NCI-H1105 (cell line): ENCODE results near the gene ZNF107.

Experiments
- DNase-seq: peaks from one replicate; lab custom pipeline; 2025; lab: John Stamatoyannopoulos, UW

ZNF107 gene

GRCh38 chr7:64665980-64666662, at the start of gene ZNF107:
ZNF107 (plus strand) TSS chr7:64666133; CDS start chr7:64666283, 150 bp downstream.
- peak; percentile 87 for DNase-seq

GRCh38 chr7:64618785-64619456, 47.0 kb upstream of the ZNF107 start:
- DNase-seq = peak; percentile 59

GRCh38 chr7:64619705-64620104, 46.2 kb upstream of the ZNF107 start:
- no peak for DNase-seq

GRCh38 chr7:64621656-64622055, 44.3 kb upstream of the ZNF107 start:
- no peak for DNase-seq

- DNase-seq = no peak
These were observed 40.5 kb upstream of the ZNF107 start for GRCh38 chr7:64625114-64626082.

GRCh38 chr7:64626083-64626469, 39.9 kb upstream of the ZNF107 start:
- no peak for DNase-seq

- DNase-seq = no peak
These were observed 39.4 kb upstream of the ZNF107 start for GRCh38 chr7:64626557-64626956.

GRCh38 chr7:64628192-64628591, 37.7 kb upstream of the ZNF107 start:
- no peak for DNase-seq

- no peak for DNase-seq
These were observed 37.2 kb upstream of the ZNF107 start for GRCh38 chr7:64628721-64629120.

- no peak for DNase-seq
These were observed 35.4 kb upstream of the ZNF107 start for GRCh38 chr7:64630496-64630895.

- DNase-seq = no peak
These were observed 33.9 kb upstream of the ZNF107 start for GRCh38 chr7:64632029-64632428.

GRCh38 chr7:64633401-64633800, 32.5 kb upstream of the ZNF107 start:
- no peak for DNase-seq

- DNase-seq = no peak
These were observed 31.4 kb upstream of the ZNF107 start for GRCh38 chr7:64634406-64635062.

GRCh38 chr7:64636386-64636785, 29.5 kb upstream of the ZNF107 start:
- no peak for DNase-seq

GRCh38 chr7:64637521-64638445, 28.1 kb upstream of the ZNF107 start:
- DNase-seq = no peak

GRCh38 chr7:64638822-64639221, 27.1 kb upstream of the ZNF107 start:
- no peak for DNase-seq

- DNase-seq = no peak
These were observed 26.5 kb upstream of the ZNF107 start for GRCh38 chr7:64639267-64640001.

- no peak for DNase-seq
These were observed 25.4 kb upstream of the ZNF107 start for GRCh38 chr7:64640504-64640903.

GRCh38 chr7:64642046-64642445, 23.9 kb upstream of the ZNF107 start:
- DNase-seq = no peak

- DNase-seq = no peak
These were observed 23.1 kb upstream of the ZNF107 start for GRCh38 chr7:64642875-64643274.
